ENCODE results near the gene SULF2.

The SULF2 gene

DNA sequence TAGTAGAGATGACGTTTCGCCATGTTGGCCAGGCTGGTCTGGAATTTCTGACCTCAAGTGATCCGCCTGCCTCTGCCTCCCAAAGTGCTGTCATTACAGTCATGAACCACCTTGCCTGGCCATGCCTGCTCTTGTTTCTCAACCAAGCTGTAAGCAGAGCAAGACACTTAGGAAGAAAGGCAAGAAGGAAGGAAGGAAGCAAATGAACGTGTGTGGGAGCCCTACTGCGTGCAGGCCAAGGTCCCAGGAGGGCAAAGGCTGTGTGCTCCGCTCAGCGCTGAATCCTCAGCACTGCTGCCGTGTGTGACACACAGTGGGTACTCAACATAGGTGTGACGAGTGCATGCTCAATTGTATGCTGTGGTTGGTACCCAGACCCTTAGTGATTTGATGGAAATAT is 47.4 kb downstream of the SULF2 start:
- no peak for DNase-seq (ENCODE audit: low read depth in 3 of 3)

DNA sequence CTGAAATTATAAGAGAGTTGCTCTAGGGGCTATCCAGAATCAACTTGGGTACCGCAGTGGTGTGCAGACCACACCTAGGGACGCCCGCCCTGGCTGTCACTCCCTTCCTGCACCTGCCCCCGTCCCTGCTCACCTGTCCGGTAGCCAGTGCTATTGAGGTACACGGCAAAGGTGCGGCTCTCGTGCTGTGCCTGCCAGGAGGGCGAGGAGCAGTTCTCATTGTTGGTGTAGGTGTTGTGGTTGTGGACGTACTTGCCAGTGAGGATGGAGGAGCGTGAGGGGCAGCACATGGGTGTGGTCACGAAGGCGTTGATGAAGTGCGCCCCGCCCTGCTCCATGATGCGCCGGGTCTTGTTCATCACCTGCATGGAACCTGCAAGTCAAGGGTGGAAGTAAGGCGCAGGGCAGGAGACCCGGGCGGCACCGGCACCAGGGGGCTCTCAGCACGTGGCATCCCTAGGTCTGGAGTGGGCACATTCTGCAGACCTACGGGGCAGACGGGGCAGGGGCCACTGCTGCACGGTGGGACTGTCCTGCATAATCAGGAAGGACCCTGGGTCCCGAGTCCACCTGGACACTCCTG is 48.6 kb downstream of the SULF2 start:
- DNase-seq (ENCODE audit: low read depth in 3 of 3) = no peak

DNA sequence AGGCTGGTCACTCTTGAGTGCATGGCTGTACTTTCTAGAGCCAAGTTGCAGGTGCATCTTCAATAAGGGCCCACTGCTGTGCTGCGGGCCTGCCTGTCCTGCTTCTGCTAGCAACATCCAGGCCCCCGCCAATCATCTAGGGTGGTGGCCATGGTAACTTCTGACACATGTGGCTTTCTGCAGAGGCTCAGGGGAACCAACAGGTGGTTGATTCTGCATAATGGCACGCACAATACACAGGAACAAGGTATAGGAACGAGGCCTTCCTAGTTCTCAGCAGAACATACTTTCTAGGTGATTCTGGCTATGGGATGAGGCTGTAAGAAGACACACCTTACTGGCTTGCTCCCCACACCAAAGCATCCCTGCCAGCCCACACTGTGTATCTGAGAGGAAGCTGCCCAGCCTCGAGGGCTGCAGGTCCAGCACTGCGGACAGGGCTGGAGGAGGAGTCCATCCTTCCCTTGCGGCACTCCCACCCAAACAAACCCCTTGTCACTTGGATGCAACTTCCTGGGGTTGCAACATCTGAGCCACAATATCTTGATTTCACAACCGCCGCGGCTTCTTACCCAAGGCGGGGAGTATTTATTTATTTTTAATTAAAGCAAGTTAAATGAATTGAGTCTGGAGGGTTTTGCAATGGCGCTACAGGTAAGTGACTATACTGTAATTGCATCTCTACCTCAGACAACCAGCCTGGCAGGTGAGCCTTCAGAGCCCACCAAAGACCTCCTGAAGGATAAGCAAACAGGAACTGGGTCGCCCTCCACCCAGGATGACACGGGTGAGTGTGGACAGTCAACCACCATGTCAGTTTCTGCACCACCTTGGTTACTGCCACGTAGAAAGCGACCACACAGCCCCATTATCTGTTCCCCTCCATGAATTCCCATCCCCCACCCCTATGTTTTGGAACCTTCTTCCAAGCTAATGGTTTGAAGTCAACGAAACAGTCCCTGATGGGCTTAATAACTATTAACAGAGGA is 49.6 kb downstream of the SULF2 start:
- no peak for DNase-seq (ENCODE audit: low read depth in 3 of 3)

DNA sequence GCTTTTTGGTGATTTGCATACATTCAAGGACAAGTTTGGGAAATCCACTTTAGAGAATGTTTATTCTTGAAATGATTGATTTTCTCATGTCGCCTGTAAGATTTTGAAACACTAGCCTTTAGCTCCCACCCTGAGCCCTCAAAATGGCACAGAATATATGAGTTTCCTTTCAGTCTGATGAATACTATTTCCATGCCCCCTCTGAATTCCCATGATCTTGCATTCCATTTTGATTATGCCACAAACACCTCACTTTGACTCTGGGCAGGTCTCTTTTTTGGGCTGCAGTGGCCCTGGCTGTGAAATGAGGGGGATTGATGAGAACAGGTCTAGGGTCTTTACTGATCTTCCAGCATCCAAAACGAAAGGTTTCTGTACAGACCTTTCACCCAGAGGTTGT is 50.4 kb downstream of the SULF2 start:
- no peak for DNase-seq (ENCODE audit: low read depth in 3 of 3)

DNA sequence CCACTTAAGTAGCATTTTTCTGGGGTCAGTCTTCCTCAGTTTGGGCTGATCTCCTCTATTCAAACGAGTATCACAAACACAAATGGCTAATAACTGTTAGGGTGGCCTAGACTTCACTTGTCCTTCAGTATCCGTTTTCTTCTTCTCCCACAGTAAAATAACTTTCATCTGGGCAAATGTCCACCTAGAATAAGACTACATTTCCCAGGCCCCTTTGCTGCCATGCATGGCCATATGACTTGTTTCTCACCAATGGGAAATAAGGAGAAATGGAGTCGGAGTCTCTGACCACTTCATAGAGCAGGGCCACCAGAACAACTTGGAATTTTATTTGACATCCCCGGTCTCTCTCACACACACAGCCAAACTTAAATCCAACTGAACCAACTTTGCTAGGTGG is 51.4 kb downstream of the SULF2 start:
- DNase-seq (ENCODE audit: low read depth in 3 of 3) = no peak

DNA sequence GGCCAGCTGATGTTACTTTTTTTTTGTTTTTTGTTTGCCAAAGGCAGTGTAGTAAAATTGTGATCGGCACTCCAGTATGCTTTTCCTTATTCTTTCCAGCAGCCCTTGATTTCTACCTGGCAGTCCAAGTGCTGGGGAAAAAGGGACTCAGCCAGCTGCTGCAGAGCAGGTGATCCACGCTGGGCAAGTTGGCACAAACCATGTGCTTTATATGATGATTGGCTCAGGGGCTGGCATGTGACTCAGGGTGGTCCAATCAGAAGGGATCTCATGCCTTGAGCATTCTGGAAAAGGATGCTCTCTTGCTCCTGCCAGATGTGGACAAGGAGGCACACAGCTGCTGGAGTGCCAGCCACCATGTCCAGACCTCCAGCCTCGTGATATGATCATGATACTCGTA is 54.5 kb downstream of the SULF2 start:
- DNase-seq (ENCODE audit: low read depth in 3 of 3) = no peak

DNA sequence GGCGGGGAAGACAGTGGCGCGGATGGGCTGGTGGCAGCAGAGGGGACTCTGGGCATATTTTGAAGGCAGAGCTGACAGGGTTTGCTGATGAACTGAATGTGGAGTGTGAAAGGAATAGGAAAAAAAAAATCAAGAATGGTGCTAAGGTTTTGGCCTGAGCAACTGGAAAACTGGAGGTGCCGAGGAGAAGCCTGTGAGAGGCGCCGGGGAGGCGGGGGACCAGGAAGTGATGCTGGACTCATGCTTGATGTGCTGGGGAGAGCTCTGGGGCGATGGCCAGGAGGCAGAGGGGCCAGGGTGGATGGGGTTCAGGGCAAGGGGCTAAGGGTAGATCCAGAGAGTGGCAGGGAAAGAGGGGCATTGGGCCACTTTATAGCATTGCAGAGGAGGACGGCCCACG is 55.8 kb downstream of the SULF2 start:
- DNase-seq (ENCODE audit: low read depth in 3 of 3) = no peak

DNA sequence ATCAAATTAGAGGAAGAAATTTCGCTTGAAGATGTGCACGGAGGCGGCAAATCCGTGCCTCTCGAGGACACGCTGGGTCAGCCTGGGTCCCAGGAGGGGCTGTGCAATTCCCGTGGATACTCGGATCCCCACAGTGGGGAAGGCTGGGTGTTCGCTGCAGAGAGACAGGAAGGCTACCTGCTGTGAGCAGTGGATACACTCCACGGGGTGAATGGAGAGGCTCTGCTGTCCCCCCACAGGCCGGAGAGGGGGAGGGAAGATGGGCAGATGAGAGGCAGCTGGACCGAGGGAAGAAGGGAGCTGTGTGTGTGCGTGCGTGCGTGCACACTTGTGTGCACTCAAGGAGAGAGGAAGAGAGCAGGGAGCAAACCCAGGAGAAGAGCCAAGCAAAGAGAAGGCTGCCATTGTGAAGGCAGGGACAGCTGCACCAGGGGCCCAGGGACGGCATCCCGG is 57.3 kb downstream of the SULF2 start:
- no peak for DNase-seq (ENCODE audit: low read depth in 3 of 3)

DNA sequence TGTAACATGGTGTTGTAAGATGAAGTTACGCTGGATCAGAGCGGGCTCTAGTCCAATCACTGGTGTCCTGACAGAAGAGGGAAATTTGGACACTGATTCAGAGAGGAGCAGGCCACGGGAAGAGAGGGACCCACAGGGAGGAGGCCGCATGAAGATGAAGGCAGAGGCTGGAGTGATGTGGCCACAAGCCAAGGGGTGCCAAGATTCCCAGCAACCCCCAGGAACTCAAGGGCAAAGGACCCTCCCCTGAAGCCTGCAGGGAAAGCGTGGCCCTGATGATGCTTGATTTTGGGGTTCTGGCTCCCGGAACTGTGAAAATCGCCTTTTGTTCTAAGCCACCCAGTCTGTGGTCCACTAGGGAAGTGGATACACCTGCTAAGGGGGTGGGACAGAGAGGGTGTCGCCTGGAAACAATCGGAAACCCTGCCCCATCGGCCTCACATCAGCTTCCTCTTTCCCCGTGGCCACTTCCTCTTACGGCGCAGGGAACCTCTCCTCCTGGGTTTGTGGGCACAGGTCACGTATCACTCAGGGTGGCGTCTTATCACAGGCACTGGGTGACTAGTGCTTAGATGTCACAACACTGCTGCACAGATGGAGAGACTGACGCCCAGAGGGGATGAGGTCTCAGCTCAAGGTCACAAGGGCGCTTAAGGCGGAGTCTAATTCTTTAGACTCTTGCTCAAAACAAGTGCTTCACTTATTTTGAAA is 58.0 kb downstream of the SULF2 start:
- peak; percentile 16 to 31 (median 28) for DNase-seq (ENCODE audit: low read depth in 3 of 3)

DNA sequence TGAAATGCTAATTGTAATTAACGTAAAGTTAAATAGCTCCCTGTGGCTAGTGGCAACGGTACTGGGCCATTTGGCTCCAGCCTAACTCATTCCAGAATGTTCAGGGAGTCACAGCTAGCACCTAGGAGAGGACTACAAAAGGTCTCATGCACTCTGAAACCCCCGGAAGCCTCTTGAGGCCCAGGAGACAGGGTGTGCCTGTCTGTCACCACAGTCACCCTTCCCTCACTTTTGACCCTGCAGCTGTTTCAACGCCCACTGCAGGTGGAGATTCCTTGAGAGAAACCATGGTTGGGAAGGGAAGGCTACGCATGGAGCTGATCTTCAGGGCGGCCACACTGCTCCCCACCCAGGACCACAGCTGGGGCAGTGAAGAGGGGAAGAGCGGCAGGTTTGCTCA is 58.6 kb downstream of the SULF2 start:
- DNase-seq (ENCODE audit: low read depth in 3 of 3) = no peak

DNA sequence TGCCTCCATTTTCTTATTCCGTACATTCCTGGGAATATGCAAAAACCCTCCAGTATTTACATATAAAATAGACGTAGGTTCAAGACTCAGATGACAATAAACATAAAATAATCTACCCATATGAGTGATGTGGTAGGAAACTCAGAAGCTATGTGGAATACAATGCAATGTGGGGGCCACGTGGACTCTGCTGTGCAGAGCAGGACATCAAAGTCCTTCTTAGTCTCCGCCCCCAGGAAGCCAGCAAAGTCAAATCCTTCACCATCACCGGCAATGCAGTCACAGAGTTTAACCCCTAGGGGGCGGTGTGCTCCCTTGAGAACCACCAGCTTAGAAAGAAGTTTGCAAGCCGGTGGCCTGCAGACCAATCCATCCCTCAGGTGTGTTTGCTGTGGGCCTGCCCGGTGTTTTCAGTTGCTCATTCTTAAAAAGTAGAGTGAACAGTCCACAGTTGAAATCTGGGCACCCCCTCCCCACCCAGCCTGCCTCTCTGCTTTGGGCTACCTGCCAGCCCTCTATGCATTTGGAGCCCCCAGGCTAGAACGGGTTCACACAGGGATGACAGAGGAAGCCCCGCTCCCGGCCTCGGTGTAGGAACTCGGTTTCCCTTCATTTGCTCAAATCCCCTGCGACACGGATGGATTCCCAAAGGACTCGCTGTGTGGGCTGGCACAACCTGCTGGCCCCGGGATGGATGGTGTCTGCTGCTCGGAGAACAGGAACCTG is 59.9 kb downstream of the SULF2 start:
- DNase-seq (ENCODE audit: low read depth in 3 of 3) = peak; percentile 33 to 58 (median 41)

DNA sequence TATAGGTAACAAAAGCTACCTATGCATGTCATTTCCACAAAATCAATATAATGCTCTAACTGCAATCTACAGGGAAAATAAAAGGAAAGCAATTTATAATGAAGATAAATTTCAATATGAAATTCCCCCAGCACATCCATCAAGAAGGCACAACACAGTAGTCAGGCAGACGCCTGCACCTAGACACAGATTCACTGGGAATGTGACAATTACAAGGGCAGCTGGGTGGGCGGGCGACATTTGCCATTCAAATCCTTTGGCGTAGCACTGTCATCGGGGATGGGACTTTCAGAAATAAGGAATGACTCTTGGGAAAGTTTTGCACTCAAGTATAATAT is 60.4 kb downstream of the SULF2 start:
- DNase-seq (ENCODE audit: low read depth in 3 of 3) = no peak

DNA sequence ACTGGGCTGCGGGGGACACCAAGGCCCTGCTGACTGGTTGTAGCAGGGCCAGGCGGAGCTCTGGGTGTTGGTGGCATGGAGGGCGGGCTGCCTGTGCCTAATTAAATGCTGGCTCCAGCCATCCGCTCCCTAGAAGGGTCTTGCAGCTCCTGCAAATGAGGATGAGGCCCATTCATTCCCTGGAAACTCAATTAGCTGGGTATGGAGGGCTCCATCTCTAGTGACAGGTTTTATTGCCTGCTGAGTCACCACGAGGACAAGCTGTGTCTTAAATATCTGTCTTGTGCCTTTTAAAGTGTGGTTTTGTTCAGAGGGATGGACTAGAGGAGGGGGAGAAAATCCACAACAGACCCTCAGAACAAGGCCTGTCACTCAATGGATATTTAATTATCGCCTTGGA is 60.9 kb downstream of the SULF2 start:
- no peak for DNase-seq (ENCODE audit: low read depth in 3 of 3)

DNA sequence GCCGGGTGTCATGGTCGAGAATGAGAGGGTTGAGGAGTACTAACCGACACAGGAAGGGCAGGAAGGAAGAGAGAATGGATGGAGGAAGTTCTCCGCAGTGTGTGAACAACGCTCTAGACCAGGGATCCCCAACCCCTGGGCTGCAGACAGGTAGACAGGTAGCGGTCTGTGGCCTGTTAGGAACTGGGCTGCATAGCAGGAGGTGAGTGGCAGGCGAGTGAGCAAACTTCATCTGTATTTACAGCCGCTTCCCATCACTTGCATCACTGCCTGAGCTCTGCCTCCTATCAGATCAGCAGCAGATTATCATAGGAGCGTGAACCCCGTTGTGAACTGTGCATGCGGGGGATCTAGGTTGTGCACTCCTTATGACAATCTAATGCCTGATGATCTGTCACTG is 62.0 kb downstream of the SULF2 start:
- no peak for DNase-seq (ENCODE audit: low read depth in 3 of 3)

DNA sequence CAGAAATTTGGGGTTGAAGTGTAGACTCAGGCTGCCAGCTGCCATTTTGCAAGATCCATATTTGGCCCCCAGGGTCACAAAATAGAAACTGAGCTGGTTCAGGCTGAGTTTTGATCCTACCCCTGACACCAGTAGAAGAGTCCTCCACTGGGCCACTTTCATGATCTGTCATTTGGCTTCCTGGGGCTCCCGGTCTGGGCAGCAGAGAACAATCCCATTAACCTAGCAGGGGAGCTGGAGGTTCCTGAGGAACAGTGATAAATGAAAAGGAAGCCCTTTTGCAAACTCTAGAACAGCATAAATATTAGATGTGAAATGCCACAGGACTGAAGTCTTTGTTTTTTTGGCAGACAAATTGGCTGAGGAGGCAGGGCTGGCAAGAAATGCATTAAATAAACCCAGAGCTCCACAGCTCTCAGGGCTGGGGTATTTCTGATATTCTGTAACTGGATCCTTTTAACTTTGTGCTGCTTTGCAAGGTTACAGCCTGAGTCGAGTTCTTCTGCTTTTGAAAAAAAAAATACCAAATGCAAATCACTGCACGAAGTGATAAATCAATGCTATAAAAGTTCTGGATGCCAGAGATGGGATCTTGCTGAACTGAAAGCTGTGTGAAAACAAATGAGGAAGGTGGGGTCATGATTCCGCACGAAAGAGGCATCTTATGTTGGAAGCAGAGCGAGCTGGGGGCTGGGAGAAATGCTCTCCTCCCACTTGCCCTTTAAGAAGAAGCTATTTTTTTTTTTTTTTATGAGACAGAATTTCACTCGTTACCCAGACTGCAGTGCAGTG is 64.4 kb downstream of the SULF2 start:
- no peak for DNase-seq (ENCODE audit: low read depth in 3 of 3)

DNA sequence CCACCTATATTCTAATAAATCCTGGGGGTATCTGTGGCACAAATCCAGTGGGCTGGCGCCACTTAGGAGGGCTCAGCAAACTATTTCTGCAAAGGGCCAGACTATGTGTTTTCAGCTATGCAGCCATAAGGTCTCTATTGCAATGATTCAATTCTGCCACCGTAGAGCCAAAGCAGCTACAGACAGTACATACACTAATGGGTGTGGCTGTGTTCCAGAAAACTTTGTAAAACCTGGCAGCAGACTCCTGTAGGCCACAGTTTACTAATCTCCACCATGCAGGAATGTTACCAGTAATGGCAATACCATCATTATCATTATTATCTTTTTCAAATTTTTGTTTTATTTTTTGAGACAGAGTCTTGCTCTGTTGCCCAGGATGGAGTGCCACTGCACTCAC is 65.7 kb downstream of the SULF2 start:
- no peak for DNase-seq (ENCODE audit: low read depth in 3 of 3)

DNA sequence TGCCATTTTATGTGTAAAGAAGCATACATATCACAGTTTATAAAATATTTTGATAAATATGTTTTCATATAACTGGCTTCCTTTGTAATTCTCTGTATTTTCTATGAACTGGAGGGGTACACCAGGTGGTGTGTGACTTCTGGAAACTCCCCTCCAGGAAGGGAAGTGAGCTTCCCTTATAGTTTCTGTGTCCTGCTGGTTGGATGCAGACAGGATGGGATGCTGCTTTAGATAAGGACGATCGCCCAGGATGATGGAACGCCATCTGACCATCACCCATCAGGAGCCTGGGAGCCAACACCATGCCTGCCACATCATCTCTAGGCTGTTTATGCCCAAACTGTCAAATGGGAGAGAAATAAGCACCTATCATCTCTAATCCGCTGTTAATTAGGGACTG is 66.1 kb downstream of the SULF2 start:
- DNase-seq (ENCODE audit: low read depth in 3 of 3) = no peak

DNA sequence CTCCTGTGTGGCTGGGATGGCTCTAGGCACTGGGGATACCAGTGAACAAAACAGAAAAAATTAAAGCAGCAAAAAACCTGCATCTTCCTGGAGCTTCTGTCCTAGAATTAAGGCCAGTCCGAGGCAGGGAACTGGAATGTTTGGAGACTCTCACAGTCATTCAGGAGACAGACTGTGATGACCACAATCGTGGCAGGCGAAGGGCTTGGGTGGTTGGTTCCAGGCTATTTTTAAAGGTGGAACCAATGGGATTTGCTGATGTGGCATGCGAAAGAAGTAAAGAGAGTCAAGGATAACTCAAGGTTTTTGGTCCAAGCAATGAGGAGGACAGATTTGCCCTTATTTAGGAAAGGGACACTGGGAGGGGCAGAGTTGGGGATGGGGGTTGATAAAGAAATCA is 66.9 kb downstream of the SULF2 start:
- no peak for DNase-seq (ENCODE audit: low read depth in 3 of 3)

DNA sequence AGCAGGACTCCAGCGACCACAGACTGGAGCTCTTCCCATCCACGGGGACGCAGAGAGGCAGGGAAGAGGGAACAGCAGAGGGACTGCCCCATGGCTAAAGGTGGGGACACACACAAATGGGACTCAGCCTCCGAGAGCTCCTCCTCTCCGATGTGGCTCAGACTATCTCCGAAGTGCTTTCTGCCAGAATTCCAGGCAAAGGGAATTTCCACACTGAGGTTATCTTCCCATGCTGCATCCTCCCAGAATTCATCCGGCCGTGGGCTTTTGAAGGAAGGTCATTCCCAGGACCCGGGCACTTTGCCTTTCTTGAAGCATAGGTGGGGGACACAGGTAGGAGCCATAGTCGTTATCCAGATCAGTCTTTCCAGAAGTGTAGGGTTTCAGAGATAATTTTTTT is 67.9 kb downstream of the SULF2 start:
- DNase-seq (ENCODE audit: low read depth in 3 of 3) = no peak

DNA sequence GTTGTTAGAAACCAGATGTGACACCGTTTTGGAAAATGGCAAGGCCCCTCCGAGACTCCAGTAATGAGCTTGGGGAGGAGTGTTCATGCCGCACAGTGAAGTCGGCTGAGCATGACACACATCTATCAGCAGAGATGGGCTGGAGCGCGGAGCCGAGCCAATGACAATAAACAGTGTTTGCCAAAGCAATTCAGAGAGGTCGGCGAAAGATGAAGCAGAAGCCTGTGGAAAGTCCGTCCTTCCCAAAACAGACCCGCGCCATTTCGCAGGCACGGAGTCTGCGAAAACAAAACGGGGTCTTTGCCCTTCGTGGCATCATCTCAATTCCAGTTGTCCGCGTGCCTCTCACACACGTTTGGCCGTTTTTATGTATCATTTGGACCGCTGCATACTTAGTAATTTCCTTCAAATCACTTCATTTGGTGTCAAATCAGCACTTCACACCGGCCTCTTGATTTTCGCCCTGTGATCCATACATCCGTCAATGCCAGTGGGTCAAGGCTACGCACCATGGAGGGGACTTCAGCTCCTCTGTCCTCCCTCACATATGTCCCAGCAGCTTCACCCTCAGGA is 71.3 kb downstream of the SULF2 start:
- DNase-seq (ENCODE audit: low read depth in 3 of 3) = no peak

DNA sequence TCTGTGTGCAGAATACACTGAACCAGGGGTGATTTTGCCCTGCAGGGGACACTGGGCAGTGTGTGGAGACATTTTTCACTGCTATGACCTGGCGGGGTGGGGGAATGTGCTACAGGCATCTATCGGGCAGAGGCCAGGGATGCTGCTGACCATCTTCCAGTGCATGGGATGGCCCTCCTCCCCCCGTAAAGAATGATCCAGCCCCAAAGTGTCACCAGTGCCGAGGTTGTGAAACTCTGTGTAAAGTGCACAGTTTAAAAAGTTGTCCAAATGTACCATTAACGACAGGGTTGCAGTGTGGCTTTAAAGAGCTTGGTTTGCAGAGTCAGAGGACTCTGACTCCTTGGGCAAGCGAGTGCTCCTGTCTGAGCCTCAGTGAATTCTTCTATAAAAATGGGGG is 72.1 kb downstream of the SULF2 start:
- DNase-seq (ENCODE audit: low read depth in 3 of 3) = no peak

Data from stimulated activated CD4-positive, alpha-beta T cell treated with anti-CD3 and anti-CD28 coated beads, TNF-alpha, amount 100 ng/mL, for 4 hours (primary cell).